Liver (tissue), 9 donors: ENCODE measurements around the gene SPATA33. TPM values are rescaled to one million over a fixed set of nuclear protein-coding genes. Genes with fewer than 3 reads are reported as not detected.

ENCODE experiments used
- DNase-seq: peaks from one replicate; pipeline ENCODE4 v3.0.0-alpha.2; 2017; ENCODE audit warnings: low spot score
- H3K27ac ChIP-seq, 2 donors: one replicate each; pipeline ENCODE4 v1.7.0; 2013; ENCODE audit warnings: inconsistent platforms in 2 of 2, low read length in 2 of 2, control low read depth in 1 of 2, low read depth in 1 of 2, mild to moderate bottlenecking in 1 of 2
- H3K27me3 ChIP-seq, 4 donors: one replicate each; pipeline versions ENCODE4 v1.6.1 to v1.7.0; 2013; ENCODE audit warnings: low read length in 3 of 4, inconsistent platforms in 1 of 4, mild to moderate bottlenecking in 1 of 4, moderate library complexity in 1 of 4; ENCODE audit not compliant: control insufficient read depth in 4 of 4, insufficient read depth in 4 of 4
- H3K36me3 ChIP-seq, 4 donors: one replicate each; pipeline versions ENCODE4 v1.6.1 to v1.7.0; 2013; ENCODE audit warnings: low read length in 3 of 4, mild to moderate bottlenecking in 3 of 4, low read depth in 1 of 4, moderate library complexity in 1 of 4; ENCODE audit not compliant: control insufficient read depth in 4 of 4, insufficient read depth in 3 of 4
- H3K4me1 ChIP-seq, 4 donors: one replicate each; pipeline versions ENCODE4 v1.6.1 to v1.7.0; 2013; ENCODE audit warnings: low read length in 3 of 4, mild to moderate bottlenecking in 3 of 4, moderate library complexity in 1 of 4; ENCODE audit not compliant: control insufficient read depth in 4 of 4, insufficient read depth in 4 of 4
- H3K4me3 ChIP-seq, 3 donors: one replicate each; pipeline versions ENCODE4 v1.6.1 to v1.7.0; 2013; ENCODE audit warnings: low read length in 3 of 3, control low read depth in 1 of 3, low read depth in 1 of 3, mild to moderate bottlenecking in 1 of 3
- H3K9ac ChIP-seq, 2 donors: one replicate each; pipeline ENCODE4 v1.7.0; 2013; ENCODE audit warnings: low read length in 2 of 2, mild to moderate bottlenecking in 2 of 2, moderate library complexity in 2 of 2, control low read depth in 1 of 2, low read depth in 1 of 2
- H3K9me3 ChIP-seq, 4 donors: one replicate each; pipeline versions ENCODE4 v1.6.1 to v1.7.0; 2013; ENCODE audit warnings: low read length in 3 of 4; ENCODE audit not compliant: control insufficient read depth in 4 of 4
- EGR1 ChIP-seq, 2 donors: IDR thresholded peaks; 2 replicates each; pipeline ENCODE4 v1.6.1; 2016 to 2018; ENCODE audit warnings: antibody characterized with exemption in 2 of 2, low read depth in 2 of 2
- FOXA1 ChIP-seq: IDR thresholded peaks from 2 replicates; pipeline ENCODE4 v1.6.1; 2016; ENCODE audit warnings: antibody characterized with exemption
- FOXA2 ChIP-seq: IDR thresholded peaks from 2 replicates; pipeline ENCODE4 v1.6.1; 2016; ENCODE audit warnings: antibody characterized with exemption
- GABPA ChIP-seq, 2 donors: IDR thresholded peaks in 1 of 2; conservative IDR thresholded peaks in 1 of 2; 2 replicates each; pipeline ENCODE4 v1.6.1; 2016; ENCODE audit warnings: antibody characterized with exemption in 2 of 2, mild to moderate bottlenecking in 1 of 2, moderate library complexity in 1 of 2
- HNF4A ChIP-seq, 2 donors: conservative IDR thresholded peaks; 2 replicates each; pipeline ENCODE4 v1.6.1; 2016; ENCODE audit warnings: antibody characterized with exemption in 2 of 2, mild to moderate bottlenecking in 2 of 2
- HNF4G ChIP-seq: IDR thresholded peaks from 2 replicates; pipeline ENCODE4 v1.6.1; 2016; ENCODE audit warnings: antibody characterized with exemption
- JUND ChIP-seq, 2 donors: IDR thresholded peaks; 2 replicates each; pipeline ENCODE4 v1.6.1; 2016; ENCODE audit warnings: antibody characterized with exemption in 2 of 2
- RXRA ChIP-seq, 2 donors: IDR thresholded peaks; 2 replicates each; pipeline ENCODE4 v1.6.1; 2017 to 2018; ENCODE audit warnings: antibody characterized with exemption in 2 of 2, mild to moderate bottlenecking in 1 of 2
- SP1 ChIP-seq: IDR thresholded peaks from 2 replicates; pipeline ENCODE4 v1.6.1; 2018; ENCODE audit warnings: antibody characterized with exemption, mild to moderate bottlenecking
- YY1 ChIP-seq: IDR thresholded peaks from 2 replicates; pipeline ENCODE4 v1.6.1; 2016; ENCODE audit warnings: antibody characterized with exemption, mild to moderate bottlenecking
- WGBS: extraction: QIAGEN DNeasy Blood & Tissue Kit; methylation state at CpG from one replicate; pipeline ENCODE4 v1.1.7; 2013; 5-methylcytosine and 5-hydroxymethylcytosine counted together
- polyA plus RNA-seq, 2 donors: library from polyadenylated mRNA; stranded (reverse) in 1 of 2; unstranded in 1 of 2; fragments of 200-250 nt in 1 of 2; fragments of >200 nt in 1 of 2; fragmentation: Nextera tagmentation in 1 of 2; extraction: Ambion mirVana in 1 of 2; gene quantifications; one replicate each; pipeline versions ENCODE4 v1.2.1 to v1.2.3, GENCODE V29; 2013 to 2015
- total RNA-seq, 2 donors: library from RNA; depleted of rRNA; stranded (reverse); fragments of >200 nt; gene quantifications; one replicate each; pipeline ENCODE4 v1.2.3, GENCODE V29; 2014
- TF ChIP-seq, protein P1 (sequence below): IDR thresholded peaks from 2 replicates; pipeline ENCODE4 v1.6.1; 2016; ENCODE audit warnings: antibody characterized with exemption, mild to moderate bottlenecking
- TF ChIP-seq, protein P2 (sequence below): fragments of 150-350 bp; IDR thresholded peaks from 2 replicates; pipeline ENCODE4 v1.5.1; 2017; ENCODE audit warnings: improper control_type of control experiment, low read depth, low read length; ENCODE audit not compliant: missing input control
- TF ChIP-seq, protein P3 (sequence below): IDR thresholded peaks from 2 replicates; pipeline ENCODE4 v1.6.1; 2016; ENCODE audit warnings: antibody characterized with exemption
- TF ChIP-seq, protein P4 (sequence below): IDR thresholded peaks from 2 replicates; pipeline ENCODE4 v1.6.1; 2016; ENCODE audit warnings: antibody characterized with exemption
- TF ChIP-seq, protein P5 (sequence below): IDR thresholded peaks from 2 replicates; pipeline ENCODE4 v1.6.1; 2016; ENCODE audit warnings: antibody characterized with exemption
- donor health status: healthy.
- donor health status: healthy.
- donor health status: healthy.
- donor health status: healthy.
- donor health status: healthy.

The SPATA33 gene
- total and polyA plus RNA-seq, 4 donors: 1.6 to 3.6 (median 3.4) TPM

DNA sequence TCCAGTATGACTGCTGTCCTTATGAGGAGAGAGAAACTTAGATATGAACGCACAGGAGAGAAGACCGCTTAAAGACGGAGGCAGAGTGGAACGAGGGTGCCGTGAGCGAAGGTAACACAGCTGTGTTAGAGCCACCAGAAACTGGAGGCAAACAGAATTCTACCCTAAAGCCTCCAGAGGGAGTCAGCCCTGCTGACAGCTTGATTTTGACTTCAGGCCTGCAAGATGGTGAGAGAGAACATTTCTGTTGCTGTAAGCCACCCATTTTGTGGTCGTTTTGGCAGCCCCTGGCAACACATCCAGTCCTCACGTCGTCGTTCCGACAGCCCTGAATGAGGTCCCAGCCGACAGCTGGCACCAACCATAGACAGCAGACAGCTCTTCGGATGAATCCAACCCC, 46.6 kb downstream of the SPATA33 start:
- WGBS: 85% methylated on average over 13 of the region's 13 CpGs
- Histone ChIP-seq H3K9me3 (no peaks in the 10 kb centered on the region), H3K27ac (no peak overlapping the region), H3K4me1 (peaks cover 6 to 25% (median 17%) of the 10 kb centered on the region in 4 donors), H3K36me3 (peaks cover 0 to 6% (median under 1%) of the 10 kb centered on the region in 4 donors), H3K9ac (no peak overlapping the region), H3K27me3 (no peaks in the 10 kb centered on the region), H3K4me3 (no peak overlapping the region)
- no peak for DNase-seq
- TF ChIP-seq SP1 (no peak), FOXA2 (no peak), RXRA (IDR thresholded peaks at IDR 0.05) (no peak), HNF4G (no peak), EGR1 (IDR thresholded peaks at IDR 0.05; ENCODE audit: low read depth in 2 of 2) (no peak), JUND (IDR thresholded peaks at IDR 0.05) (no peak), YY1 (no peak), HNF4A (conservative IDR thresholded peaks at IDR 0.05) (no peak), GABPA (IDR thresholded peaks at IDR 0.05 in 1 of 2, conservative IDR thresholded peaks at IDR 0.05 in 1 of 2) (no peak)
- TF ChIP-seq, protein P1, sequence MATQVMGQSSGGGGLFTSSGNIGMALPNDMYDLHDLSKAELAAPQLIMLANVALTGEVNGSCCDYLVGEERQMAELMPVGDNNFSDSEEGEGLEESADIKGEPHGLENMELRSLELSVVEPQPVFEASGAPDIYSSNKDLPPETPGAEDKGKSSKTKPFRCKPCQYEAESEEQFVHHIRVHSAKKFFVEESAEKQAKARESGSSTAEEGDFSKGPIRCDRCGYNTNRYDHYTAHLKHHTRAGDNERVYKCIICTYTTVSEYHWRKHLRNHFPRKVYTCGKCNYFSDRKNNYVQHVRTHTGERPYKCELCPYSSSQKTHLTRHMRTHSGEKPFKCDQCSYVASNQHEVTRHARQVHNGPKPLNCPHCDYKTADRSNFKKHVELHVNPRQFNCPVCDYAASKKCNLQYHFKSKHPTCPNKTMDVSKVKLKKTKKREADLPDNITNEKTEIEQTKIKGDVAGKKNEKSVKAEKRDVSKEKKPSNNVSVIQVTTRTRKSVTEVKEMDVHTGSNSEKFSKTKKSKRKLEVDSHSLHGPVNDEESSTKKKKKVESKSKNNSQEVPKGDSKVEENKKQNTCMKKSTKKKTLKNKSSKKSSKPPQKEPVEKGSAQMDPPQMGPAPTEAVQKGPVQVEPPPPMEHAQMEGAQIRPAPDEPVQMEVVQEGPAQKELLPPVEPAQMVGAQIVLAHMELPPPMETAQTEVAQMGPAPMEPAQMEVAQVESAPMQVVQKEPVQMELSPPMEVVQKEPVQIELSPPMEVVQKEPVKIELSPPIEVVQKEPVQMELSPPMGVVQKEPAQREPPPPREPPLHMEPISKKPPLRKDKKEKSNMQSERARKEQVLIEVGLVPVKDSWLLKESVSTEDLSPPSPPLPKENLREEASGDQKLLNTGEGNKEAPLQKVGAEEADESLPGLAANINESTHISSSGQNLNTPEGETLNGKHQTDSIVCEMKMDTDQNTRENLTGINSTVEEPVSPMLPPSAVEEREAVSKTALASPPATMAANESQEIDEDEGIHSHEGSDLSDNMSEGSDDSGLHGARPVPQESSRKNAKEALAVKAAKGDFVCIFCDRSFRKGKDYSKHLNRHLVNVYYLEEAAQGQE: no peak
- TF ChIP-seq, protein P2, sequence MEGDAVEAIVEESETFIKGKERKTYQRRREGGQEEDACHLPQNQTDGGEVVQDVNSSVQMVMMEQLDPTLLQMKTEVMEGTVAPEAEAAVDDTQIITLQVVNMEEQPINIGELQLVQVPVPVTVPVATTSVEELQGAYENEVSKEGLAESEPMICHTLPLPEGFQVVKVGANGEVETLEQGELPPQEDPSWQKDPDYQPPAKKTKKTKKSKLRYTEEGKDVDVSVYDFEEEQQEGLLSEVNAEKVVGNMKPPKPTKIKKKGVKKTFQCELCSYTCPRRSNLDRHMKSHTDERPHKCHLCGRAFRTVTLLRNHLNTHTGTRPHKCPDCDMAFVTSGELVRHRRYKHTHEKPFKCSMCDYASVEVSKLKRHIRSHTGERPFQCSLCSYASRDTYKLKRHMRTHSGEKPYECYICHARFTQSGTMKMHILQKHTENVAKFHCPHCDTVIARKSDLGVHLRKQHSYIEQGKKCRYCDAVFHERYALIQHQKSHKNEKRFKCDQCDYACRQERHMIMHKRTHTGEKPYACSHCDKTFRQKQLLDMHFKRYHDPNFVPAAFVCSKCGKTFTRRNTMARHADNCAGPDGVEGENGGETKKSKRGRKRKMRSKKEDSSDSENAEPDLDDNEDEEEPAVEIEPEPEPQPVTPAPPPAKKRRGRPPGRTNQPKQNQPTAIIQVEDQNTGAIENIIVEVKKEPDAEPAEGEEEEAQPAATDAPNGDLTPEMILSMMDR: no peak
- TF ChIP-seq, protein P3, sequence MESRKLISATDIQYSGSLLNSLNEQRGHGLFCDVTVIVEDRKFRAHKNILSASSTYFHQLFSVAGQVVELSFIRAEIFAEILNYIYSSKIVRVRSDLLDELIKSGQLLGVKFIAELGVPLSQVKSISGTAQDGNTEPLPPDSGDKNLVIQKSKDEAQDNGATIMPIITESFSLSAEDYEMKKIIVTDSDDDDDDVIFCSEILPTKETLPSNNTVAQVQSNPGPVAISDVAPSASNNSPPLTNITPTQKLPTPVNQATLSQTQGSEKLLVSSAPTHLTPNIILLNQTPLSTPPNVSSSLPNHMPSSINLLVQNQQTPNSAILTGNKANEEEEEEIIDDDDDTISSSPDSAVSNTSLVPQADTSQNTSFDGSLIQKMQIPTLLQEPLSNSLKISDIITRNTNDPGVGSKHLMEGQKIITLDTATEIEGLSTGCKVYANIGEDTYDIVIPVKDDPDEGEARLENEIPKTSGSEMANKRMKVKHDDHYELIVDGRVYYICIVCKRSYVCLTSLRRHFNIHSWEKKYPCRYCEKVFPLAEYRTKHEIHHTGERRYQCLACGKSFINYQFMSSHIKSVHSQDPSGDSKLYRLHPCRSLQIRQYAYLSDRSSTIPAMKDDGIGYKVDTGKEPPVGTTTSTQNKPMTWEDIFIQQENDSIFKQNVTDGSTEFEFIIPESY: no peak
- TF ChIP-seq, protein P4, sequence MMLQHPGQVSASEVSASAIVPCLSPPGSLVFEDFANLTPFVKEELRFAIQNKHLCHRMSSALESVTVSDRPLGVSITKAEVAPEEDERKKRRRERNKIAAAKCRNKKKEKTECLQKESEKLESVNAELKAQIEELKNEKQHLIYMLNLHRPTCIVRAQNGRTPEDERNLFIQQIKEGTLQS: no peak
- TF ChIP-seq, protein P5, sequence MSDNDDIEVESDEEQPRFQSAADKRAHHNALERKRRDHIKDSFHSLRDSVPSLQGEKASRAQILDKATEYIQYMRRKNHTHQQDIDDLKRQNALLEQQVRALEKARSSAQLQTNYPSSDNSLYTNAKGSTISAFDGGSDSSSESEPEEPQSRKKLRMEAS: no peak

DNA sequence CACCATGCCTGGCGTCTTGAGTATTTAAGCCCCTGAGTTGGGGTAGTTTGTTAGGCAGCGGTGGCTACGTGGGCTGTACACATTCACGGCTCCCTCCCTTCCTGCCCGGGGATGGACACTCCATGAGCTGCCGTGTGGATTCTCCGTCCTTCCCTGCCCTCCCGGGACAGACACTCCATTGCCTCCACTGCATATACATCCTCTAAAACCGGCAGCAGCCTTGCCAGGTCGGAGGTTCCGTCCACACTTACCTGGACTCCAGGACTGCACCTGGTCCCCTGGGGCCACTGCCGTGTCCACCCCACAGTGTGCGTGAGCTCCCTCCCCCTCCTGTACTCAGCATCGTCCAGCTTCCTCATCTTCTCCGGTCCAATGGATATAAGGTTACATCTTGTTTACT, 47.4 kb downstream of the SPATA33 start:
- H3K4me3 ChIP-seq: no peak overlapping the region
- no peak for DNase-seq
- H3K27ac ChIP-seq: no peak overlapping the region
- TF ChIP-seq, protein P4: no peak
- TF ChIP-seq, protein P5: no peak
- no peak for TF ChIP-seq FOXA1
- TF ChIP-seq JUND (IDR thresholded peaks at IDR 0.05): no peak
- no peak for TF ChIP-seq HNF4A (conservative IDR thresholded peaks at IDR 0.05)
- no peak for TF ChIP-seq HNF4G
- TF ChIP-seq, protein P1: no peak
- 78% methylated on average over 15 of the region's 15 CpGs for WGBS
- peaks cover 5 to 20% (median 12%) of the 10 kb centered on the region in 4 donors for H3K4me1 ChIP-seq
- H3K9me3 ChIP-seq: no peaks in the 10 kb centered on the region
- H3K9ac ChIP-seq: no peak overlapping the region
- H3K27me3 ChIP-seq: no peaks in the 10 kb centered on the region
- peaks cover 0 to 6% (median under 1%) of the 10 kb centered on the region in 4 donors for H3K36me3 ChIP-seq
